ENCODE data around the gene KRTAP15-1. TPM values are rescaled to one million over a fixed set of nuclear protein-coding genes. Genes with fewer than 3 reads are reported as not detected.

KRTAP15-1 gene
- not detected for total RNA-seq
- polyA plus RNA-seq (ENCODE audit: insufficient read length in 6 of 6): not detected
- long read RNA-seq, donor 1: 0 reads
- long read RNA-seq, donor 2: 0 reads
- long read RNA-seq, donor 3: 0 reads
- long read RNA-seq, donor 4: 0 reads
- long read RNA-seq, donor 5: 0 reads
- long read RNA-seq, donor 6: 0 reads
- long read RNA-seq, donor 7: 0 reads
- long read RNA-seq, donor 8: 0 reads
- long read RNA-seq, donor 9: 0 reads
- long read RNA-seq, donor 10: 0 reads
- long read RNA-seq, donor 11: 0 reads
- long read RNA-seq, donor 12: 0 reads

- H3K36me3 ChIP-seq: no peaks in the 10 kb centered on the region
- H3K9me3 ChIP-seq: no peaks in the 10 kb centered on the region
- no peak for DNase-seq
- no peak within 1 kb of the TSS for H3K27ac ChIP-seq
- no peaks in the 10 kb centered on the region for H3K27me3 ChIP-seq
- no peaks in the 10 kb centered on the region for H3K4me1 ChIP-seq
- intact Hi-C loops (cut with DNase I): no loop called here
- no peak for ATAC-seq
- no peak for TF ChIP-seq CTCF (IDR thresholded peaks at IDR 0.05)
- H3K4me3 ChIP-seq: no peak within 1 kb of the TSS
These were observed at the start of gene KRTAP15-1 for GRCh38 chr21:30439975-30440374. TSS of gene KRTAP15-1 (plus strand) at chr21:30440275. CDS start at chr21:30440328, 53 bp downstream.

GRCh38 chr21:30391492-30392025 is 48.5 kb upstream of the KRTAP15-1 start:
- Histone ChIP-seq H3K4me1 (no peaks in the 10 kb centered on the region), H3K27ac (no peak overlapping the region), H3K36me3 (no peaks in the 10 kb centered on the region), H3K9me3 (peaks cover 0 to 10% of the 10 kb centered on the region in 2 donors), H3K4me3 (no peak overlapping the region), H3K27me3 (no peaks in the 10 kb centered on the region)
- no peak for TF ChIP-seq CTCF (IDR thresholded peaks at IDR 0.05)
- no peak for DNase-seq
- ATAC-seq: no peak
- intact Hi-C loops (cut with DNase I): no loop called here

- H3K27ac ChIP-seq: no peak within 1 kb of the TSS
- intact Hi-C loops (cut with DNase I): no loop called here
These were observed 44.3 kb upstream of the KRTAP15-1 start, which contains the start of gene KRTAP13-1 for GRCh38 chr21:30395731-30396130. TSS of gene KRTAP13-1 (plus strand) at chr21:30396031. CDS start at chr21:30396087, 56 bp downstream.

GRCh38 chr21:30408782-30409494 is 31.1 kb upstream of the KRTAP15-1 start:
- intact Hi-C loops (cut with DNase I): no loop called here
- H3K36me3 ChIP-seq: no peaks in the 10 kb centered on the region
- no peaks in the 10 kb centered on the region for H3K4me1 ChIP-seq
- TF ChIP-seq CTCF (IDR thresholded peaks at IDR 0.05): no peak
- no peaks in the 10 kb centered on the region for H3K27me3 ChIP-seq
- H3K27ac ChIP-seq: no peak overlapping the region
- no peaks in the 10 kb centered on the region for H3K9me3 ChIP-seq
- DNase-seq (peak in 3 of 4 donors; percentile 50 to 82 (median 58)), ATAC-seq (peak; percentile 100)
- H3K4me3 ChIP-seq: no peak overlapping the region

More at GRCh38 chr21:30395731-30396130, 44.3 kb upstream of the KRTAP15-1 start, which contains the start of gene KRTAP13-1:
- H3K27me3 ChIP-seq: no peaks in the 10 kb centered on the region
- H3K36me3 ChIP-seq: no peaks in the 10 kb centered on the region
- no peak for TF ChIP-seq CTCF (IDR thresholded peaks at IDR 0.05)
- no peak within 1 kb of the TSS for H3K4me3 ChIP-seq
- ATAC-seq (no peak), DNase-seq (no peak)
- no peaks in the 10 kb centered on the region for H3K4me1 ChIP-seq
- H3K9me3 ChIP-seq: peaks cover 0 to 4% of the 10 kb centered on the region in 2 donors

GRCh38 chr21:30415993-30416392 is 24.1 kb upstream of the KRTAP15-1 start:
- intact Hi-C loops (cut with DNase I): no loop called here
- DNase-seq (no peak), ATAC-seq (no peak)
- Histone ChIP-seq H3K4me3 (no peak overlapping the region), H3K27ac (no peak overlapping the region), H3K36me3 (no peaks in the 10 kb centered on the region), H3K4me1 (no peaks in the 10 kb centered on the region), H3K27me3 (no peaks in the 10 kb centered on the region), H3K9me3 (no peaks in the 10 kb centered on the region)
- no peak for TF ChIP-seq CTCF (IDR thresholded peaks at IDR 0.05)
